ENCODE measurements around the gene ZSWIM7. TPM values are rescaled to one million over a fixed set of nuclear protein-coding genes. Genes with fewer than 3 reads are reported as not detected.
A peak's percentile ranks its signal among the peaks of the same experiment; 100 is the strongest.

The ZSWIM7 gene
- polyA plus RNA-seq, 3 donors: 43.1 to 70.1 (median 67.1) TPM

GRCh38 chr17:15969463-15969862 is 30.0 kb downstream of the ZSWIM7 start:
- no peaks in the 10 kb centered on the region for H3K9me3 Mint-ChIP-seq
- intact Hi-C loops (cut with micrococcal nuclease): no loop called here
- Histone ChIP-seq H3K9ac (ENCODE audit: insufficient read depth, low read length, poor library complexity, severe bottlenecking) (no peak overlapping the region), H4K20me1 (ENCODE audit: insufficient read depth, low read length) (no peaks in the 10 kb centered on the region), H2AFZ (ENCODE audit: insufficient read depth, low read depth, low read length, poor library complexity, severe bottlenecking) (no peak overlapping the region), H3K27me3 (ENCODE audit: control insufficient read depth in 2 of 2, insufficient read depth in 2 of 2, low read length in 2 of 2) (no peaks in the 10 kb centered on the region), H3K4me2 (replicated peaks; ENCODE audit: extremely low read depth, low read length, poor library complexity, severe bottlenecking) (no peak overlapping the region), H3K4me1 (ENCODE audit: control insufficient read depth in 1 of 2, insufficient read depth in 2 of 2, low read length in 2 of 2) (peaks cover 38 to 44% of the 10 kb centered on the region in 2 donors), H3K36me3 (replicated peaks in 1 of 2; ENCODE audit: control insufficient read depth in 1 of 2, insufficient read depth in 2 of 2, low read length in 2 of 2) (peaks cover 1 to 11% of the 10 kb centered on the region in 2 donors), H3K9me3 (replicated peaks in 1 of 2; ENCODE audit: control insufficient read depth in 1 of 2, insufficient read depth in 1 of 2, low read length in 2 of 2) (no peaks in the 10 kb centered on the region), H3K27ac (ENCODE audit: low read depth in 1 of 2, low read length in 2 of 2) (no peak overlapping the region), H3K4me3 (replicated peaks in 1 of 3; ENCODE audit: low read depth in 2 of 3, low read length in 3 of 3) (no peak overlapping the region), H3K79me2 (ENCODE audit: insufficient read depth, low read length) (peaks cover 12% of the 10 kb centered on the region)
- 96% methylated on average over 8 of the region's 8 CpGs for WGBS (ENCODE audit: insufficient coverage)
- peaks cover 50% of the 10 kb centered on the region for H3K4me1 Mint-ChIP-seq
- peaks cover 0 to 5% (median 0%) of the 10 kb centered on the region in 3 donors for H3K27me3 Mint-ChIP-seq (ENCODE audit: low read depth in 3 of 3)
- no peak for TF ChIP-seq CTCF (IDR thresholded peaks at IDR 0.05)
- DNase-seq: no peak
- H3K27ac Mint-ChIP-seq: peak overlapping the region in 1 of 7 donors; percentile 2
- no peak overlapping the region for H3K4me3 Mint-ChIP-seq
- peaks cover 20 to 24% of the 10 kb centered on the region in 2 donors for H3K36me3 Mint-ChIP-seq

DNA sequence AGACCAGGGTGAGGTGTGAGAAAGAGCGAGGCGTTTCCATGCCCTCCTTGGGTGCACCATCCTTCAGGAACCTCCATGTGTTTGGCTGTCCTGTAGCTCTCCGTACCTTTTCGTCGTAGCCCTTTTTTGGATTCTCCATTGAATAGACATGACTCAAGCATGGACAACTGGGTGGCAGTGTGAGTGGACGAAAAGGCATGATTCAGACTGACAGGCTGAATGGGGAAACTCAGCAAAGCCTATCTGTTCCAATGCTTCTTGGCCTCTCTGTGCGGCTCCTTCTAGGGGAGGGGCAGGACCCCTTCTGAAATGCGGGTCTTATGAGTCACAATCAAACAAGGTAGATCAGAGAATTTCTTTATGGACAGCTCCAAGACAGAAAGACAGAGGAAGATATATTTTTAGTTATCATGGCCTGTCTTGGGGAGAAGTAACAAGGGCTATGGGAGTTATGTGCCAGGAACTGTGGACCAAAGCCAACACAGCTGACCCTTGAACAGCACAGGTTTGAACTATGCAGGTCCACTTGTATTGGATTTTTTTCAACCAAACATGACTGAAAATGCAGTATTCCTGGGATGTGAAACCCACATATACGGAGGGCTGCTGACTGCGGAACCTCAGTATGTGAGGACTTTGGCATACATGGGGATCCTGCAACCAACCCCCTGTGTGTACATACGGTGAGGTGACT is 31.7 kb downstream of the ZSWIM7 start:
- peak in 1 of 3 donors; percentile 26 for DNase-seq
- TF ChIP-seq CTCF (IDR thresholded peaks at IDR 0.05): no peak
- H3K27ac Mint-ChIP-seq: peak overlapping the region in 4 of 7 donors; percentile 61 to 97 (median 90)
- intact Hi-C loops (cut with micrococcal nuclease): no loop called here
- no peak overlapping the region for H3K4me3 ChIP-seq (replicated peaks in 1 of 3; ENCODE audit: low read depth in 2 of 3, low read length in 3 of 3)
- WGBS (ENCODE audit: insufficient coverage): 94% methylated on average over 7 of the region's 11 CpGs
- no peak overlapping the region for H3K4me3 Mint-ChIP-seq
- peaks cover 38 to 50% of the 10 kb centered on the region in 2 donors for H3K4me1 ChIP-seq (ENCODE audit: control insufficient read depth in 1 of 2, insufficient read depth in 2 of 2, low read length in 2 of 2)
- H3K4me1 Mint-ChIP-seq: peaks cover 53% of the 10 kb centered on the region
- no peak overlapping the region for H2AFZ ChIP-seq (ENCODE audit: insufficient read depth, low read depth, low read length, poor library complexity, severe bottlenecking)
- H3K4me2 ChIP-seq (replicated peaks; ENCODE audit: extremely low read depth, low read length, poor library complexity, severe bottlenecking): no peak overlapping the region
- H3K36me3 Mint-ChIP-seq: peaks cover 8 to 17% of the 10 kb centered on the region in 2 donors
- no peaks in the 10 kb centered on the region for H3K9me3 Mint-ChIP-seq
- H3K9ac ChIP-seq (ENCODE audit: insufficient read depth, low read length, poor library complexity, severe bottlenecking): no peak overlapping the region
- H4K20me1 ChIP-seq (ENCODE audit: insufficient read depth, low read length): no peaks in the 10 kb centered on the region
- no peaks in the 10 kb centered on the region for H3K27me3 ChIP-seq (ENCODE audit: control insufficient read depth in 2 of 2, insufficient read depth in 2 of 2, low read length in 2 of 2)
- H3K36me3 ChIP-seq (replicated peaks in 1 of 2; ENCODE audit: control insufficient read depth in 1 of 2, insufficient read depth in 2 of 2, low read length in 2 of 2): peaks cover 0 to 7% of the 10 kb centered on the region in 2 donors
- peak overlapping the region in 1 of 2 donors; percentile 88 for H3K27ac ChIP-seq (ENCODE audit: low read depth in 1 of 2, low read length in 2 of 2)
- peaks cover 0 to 5% (median 0%) of the 10 kb centered on the region in 3 donors for H3K27me3 Mint-ChIP-seq (ENCODE audit: low read depth in 3 of 3)
- peaks cover 12% of the 10 kb centered on the region for H3K79me2 ChIP-seq (ENCODE audit: insufficient read depth, low read length)
- H3K9me3 ChIP-seq (replicated peaks in 1 of 2; ENCODE audit: control insufficient read depth in 1 of 2, insufficient read depth in 1 of 2, low read length in 2 of 2): no peaks in the 10 kb centered on the region
